ENCODE results near the gene CENPW.

DNA sequence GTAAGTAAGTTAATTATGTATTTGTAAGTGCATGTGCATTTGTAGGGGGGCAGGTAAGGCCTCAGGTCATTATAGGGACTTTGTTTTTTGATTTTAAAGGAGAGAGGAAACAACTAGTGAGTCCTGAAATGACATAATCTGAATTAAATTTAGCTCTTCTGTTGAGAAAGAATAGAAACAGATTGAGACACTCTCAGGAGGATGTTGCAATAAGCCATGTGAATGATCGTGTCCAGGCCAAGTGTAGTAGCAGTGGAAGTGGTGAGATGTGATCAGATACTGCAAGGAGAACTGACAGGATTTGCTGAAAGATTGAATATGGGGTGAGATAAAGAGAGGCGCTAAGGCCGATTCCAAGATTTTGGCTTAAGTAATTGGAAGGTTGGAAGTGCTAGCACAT lies 2.6 kb upstream of the CENPW start:
- TF ChIP-seq POLR2A (IDR thresholded peaks at IDR 0.05; ENCODE audit: low read depth, low read length) (no peak), POLR2AphosphoS5 (IDR thresholded peaks at IDR 0.05; ENCODE audit: low read depth, low read length) (no peak), TAF1 (IDR thresholded peaks at IDR 0.05; ENCODE audit: low read depth, low read length) (no peak), SPI1 (IDR thresholded peaks at IDR 0.05; ENCODE audit: low read depth, low read length) (no peak), POU2F2 (IDR thresholded peaks at IDR 0.05; ENCODE audit: low read depth, low read length) (no peak)

Data from GM12891 (cell line).